ENCODE data around the gene DAW1.

- TF ChIP-seq CTCF (conservative IDR thresholded peaks at IDR 0.05; ENCODE audit: low read depth, low read length) (peak; percentile 84), EZH2phosphoT487 (IDR thresholded peaks at IDR 0.05; ENCODE audit: borderline replicate concordance, low read length) (no peak), EZH2 (IDR thresholded peaks at IDR 0.05; ENCODE audit: low read length, unreplicated experiment) (no peak)
Measured at GRCh38 chr2:227939271-227940027, 68.0 kb downstream of the DAW1 start.

Data from PC-3 (cell line).